Keratinocyte (primary cell): ENCODE results near the gene DENND1A. TPM values are rescaled to one million over a fixed set of nuclear protein-coding genes. Genes with fewer than 3 reads are reported as not detected.

Experiments used
- DNase-seq: peaks from one replicate; pipeline ENCODE4 v3.0.0-alpha.2; 2011; ENCODE audit warnings: low read depth, missing footprints, low spot score
- FAIRE-seq: peaks from 2 replicates; lab custom pipeline; 2011; peaks lifted over from hg19 to GRCh38; lab: Jason Lieb, UNC
- H2AFZ ChIP-seq: 2 replicates; pipeline ENCODE4 v1.6.0; 2012; ENCODE audit warnings: low read length, control low read depth, inconsistent platforms; ENCODE audit not compliant: control insufficient read depth
- H3K27ac ChIP-seq: 2 replicates; pipeline ENCODE4 v1.5.1; 2011; ENCODE audit warnings: low read length; ENCODE audit not compliant: control insufficient read depth, insufficient read depth
- H3K27me3 ChIP-seq: 3 replicates; pipeline ENCODE4 v1.6.0; 2011; ENCODE audit warnings: low read length; ENCODE audit not compliant: control insufficient read depth, insufficient read depth; ENCODE audit errors: extremely low read depth
- H3K36me3 ChIP-seq, 2 experiments: 2 replicates in 1 of 2; 3 replicates in 1 of 2; pipeline ENCODE4 v1.5.1; 2011; ENCODE audit warnings: low read length in 2 of 2, mild to moderate bottlenecking in 1 of 2; ENCODE audit not compliant: control insufficient read depth in 2 of 2, insufficient read depth in 2 of 2; ENCODE audit errors: extremely low read depth in 1 of 2
- H3K4me1 ChIP-seq: 3 replicates; pipeline ENCODE4 v1.5.1; 2011; ENCODE audit warnings: low read length; ENCODE audit not compliant: control insufficient read depth, insufficient read depth; ENCODE audit errors: extremely low read depth
- H3K4me2 ChIP-seq: 3 replicates; pipeline ENCODE4 v1.6.0; 2011; ENCODE audit warnings: low read depth, low read length; ENCODE audit not compliant: control insufficient read depth, insufficient read depth; ENCODE audit errors: extremely low read depth
- H3K4me3 ChIP-seq, 3 experiments: fragments of 200-600 bp in 1 of 3; sonication (generic) in 1 of 3; 2 replicates in 2 of 3; 3 replicates in 1 of 3; pipeline ENCODE4 v1.5.1; 2011 to 2016; ENCODE audit warnings: low read length in 3 of 3, mild to moderate bottlenecking in 3 of 3, control low read depth in 2 of 3, inconsistent platforms in 1 of 3, low read depth in 1 of 3, mixed read lengths in 1 of 3, mixed run types in 1 of 3, moderate library complexity in 1 of 3; ENCODE audit not compliant: control insufficient read depth in 2 of 3, insufficient read depth in 2 of 3; ENCODE audit errors: extremely low read depth in 1 of 3
- H3K79me2 ChIP-seq: 2 replicates; pipeline ENCODE4 v1.6.0; 2012; ENCODE audit warnings: low read length; ENCODE audit not compliant: control insufficient read depth, insufficient read depth
- H3K9ac ChIP-seq: 3 replicates; pipeline ENCODE4 v1.6.0; 2011; ENCODE audit warnings: low read length; ENCODE audit not compliant: control insufficient read depth, insufficient read depth; ENCODE audit errors: extremely low read depth
- H3K9me1 ChIP-seq: 3 replicates; pipeline ENCODE4 v1.6.0; 2011; ENCODE audit warnings: low read length; ENCODE audit not compliant: control insufficient read depth, insufficient read depth; ENCODE audit errors: extremely low read depth
- H3K9me3 ChIP-seq: 2 replicates; pipeline ENCODE4 v1.5.1; 2012; ENCODE audit warnings: low read depth, low read length; ENCODE audit not compliant: control insufficient read depth
- H4K20me1 ChIP-seq: 3 replicates; pipeline ENCODE4 v1.6.0; 2011; ENCODE audit warnings: low read length; ENCODE audit not compliant: control insufficient read depth, insufficient read depth; ENCODE audit errors: extremely low read depth
- CTCF ChIP-seq, 3 experiments: IDR thresholded peaks in 1 of 3; conservative IDR thresholded peaks in 1 of 3; optimal IDR thresholded peaks in 1 of 3; 2 replicates in 2 of 3; 3 replicates in 1 of 3; pipeline versions ENCODE3 to v1.5.1; 2011; ENCODE audit warnings: low read length in 3 of 3, mild to moderate bottlenecking in 3 of 3, moderate library complexity in 2 of 3, control low read depth in 1 of 3, inconsistent platforms in 1 of 3; ENCODE audit not compliant: insufficient read depth in 2 of 3; ENCODE audit errors: extremely low read depth in 1 of 3
- EZH2 ChIP-seq: IDR thresholded peaks from one replicate; pipeline ENCODE4 v1.6.1; 2012; ENCODE audit warnings: inconsistent platforms, mild to moderate bottlenecking, low read length, moderate library complexity
- dilution Hi-C: fragments of 300-500 bp; cut with MboI; formaldehyde crosslinking; loops from one replicate; pipeline ENCODE4 v1.7.0; 2020; ENCODE audit warnings: low sequenced_read_pairs; ENCODE audit not compliant: extremely low pct_ligation_motif_present
- polyA plus RNA-seq, 5 experiments: library from polyadenylated mRNA; depleted of rRNA in 3 of 5; stranded (reverse) in 3 of 5; stranded (forward) in 1 of 5; unstranded in 1 of 5; fragments of >200 nt; gene quantifications; 1 replicate in 1 of 5; 2 replicates in 3 of 5; 3 replicates in 1 of 5; pipeline versions ENCODE4 v1.2.1 to v1.2.3, GENCODE V29; 2011 to 2012; ENCODE audit warnings: missing spikeins in 2 of 5, low read depth in 1 of 5, low replicate concordance in 1 of 5

The DENND1A gene
- polyA plus RNA-seq, 1 donor (not counting 4 experiments of a cell fraction or from before 2014, with no cell fraction given): 13.0 TPM

- Histone ChIP-seq H3K27ac (no peak overlapping the region), H2AFZ (no peak overlapping the region), H3K9me3 (no peaks in the 10 kb centered on the region), H3K4me3 (peak overlapping the region; percentile 68 to 76 (median 74)), H3K4me1 (peaks cover 18% of the 10 kb centered on the region), H4K20me1 (peaks cover 4% of the 10 kb centered on the region), H3K9ac (peak overlapping the region; percentile 66), H3K4me2 (peak overlapping the region; percentile 76), H3K9me1 (no peaks in the 10 kb centered on the region), H3K79me2 (peaks cover 17% of the 10 kb centered on the region), H3K27me3 (no peaks in the 10 kb centered on the region), H3K36me3 (no peaks in the 10 kb centered on the region)
- TF ChIP-seq EZH2 (no peak), CTCF (optimal IDR thresholded peaks at IDR 0.05 in 1 of 3, IDR thresholded peaks at IDR 0.05 in 1 of 3, conservative IDR thresholded peaks at IDR 0.05 in 1 of 3; ENCODE audit: extremely low read depth in 1 of 3, insufficient read depth in 2 of 3, low read length in 3 of 3) (no peak)
- DNase-seq (no peak), FAIRE-seq (no peak)
- dilution Hi-C loops: no loop called here
These were observed 1.3 kb downstream of the DENND1A start for GRCh38 chr9:123928533-123929176.

DNA sequence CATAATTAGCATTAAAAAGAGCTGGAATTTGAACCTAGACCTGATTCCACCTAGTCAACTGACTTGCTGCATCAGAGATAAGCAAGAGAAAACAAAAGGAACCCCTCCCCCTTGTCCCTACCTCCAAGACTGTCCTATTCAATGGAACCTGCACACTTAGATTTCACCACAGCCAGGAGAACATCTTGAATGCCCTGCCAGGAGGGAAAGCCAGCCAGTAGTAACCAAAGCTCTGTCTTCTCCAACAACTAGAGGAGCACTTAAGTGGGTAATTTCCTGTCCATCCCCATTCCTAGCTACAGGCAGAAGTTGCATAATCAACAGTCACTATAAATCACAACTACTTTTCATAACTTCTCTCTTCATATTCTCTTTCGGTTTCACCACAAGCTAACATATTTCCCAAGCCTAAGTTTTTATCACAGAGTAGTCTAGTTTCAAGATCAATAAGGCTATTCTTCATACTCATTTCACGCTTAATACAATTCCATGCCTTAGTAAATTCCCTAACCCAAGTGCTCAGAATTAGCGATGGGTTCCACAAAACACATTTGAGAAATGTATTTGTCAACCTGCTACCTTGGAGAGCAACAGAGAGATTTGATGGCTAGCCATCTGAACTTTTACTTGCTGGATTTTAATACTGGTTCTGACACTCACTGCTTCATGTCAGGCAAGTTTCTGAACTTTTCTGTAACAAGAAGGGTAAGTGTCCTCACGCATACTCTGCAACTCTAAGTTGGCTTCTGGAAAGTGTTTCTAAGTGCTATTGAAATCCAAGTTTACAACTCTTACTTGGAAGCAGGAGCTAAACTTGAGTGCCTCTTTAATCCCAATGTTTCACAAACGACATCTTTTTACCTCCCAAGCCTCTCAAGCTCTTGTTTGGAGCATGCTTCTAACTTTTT, 2.0 kb downstream of the DENND1A start:
- Histone ChIP-seq H3K4me3 (no peak overlapping the region), H3K27me3 (no peaks in the 10 kb centered on the region), H3K36me3 (no peaks in the 10 kb centered on the region), H3K27ac (no peak overlapping the region), H3K9me1 (no peaks in the 10 kb centered on the region), H3K4me1 (peaks cover 18% of the 10 kb centered on the region), H4K20me1 (peaks cover 4% of the 10 kb centered on the region), H2AFZ (no peak overlapping the region), H3K4me2 (peak overlapping the region; percentile 30), H3K9ac (no peak overlapping the region), H3K9me3 (no peaks in the 10 kb centered on the region), H3K79me2 (peaks cover 17% of the 10 kb centered on the region)
- DNase-seq (no peak), FAIRE-seq (no peak)
- dilution Hi-C loops: no loop called here
- TF ChIP-seq CTCF (optimal IDR thresholded peaks at IDR 0.05 in 1 of 3, IDR thresholded peaks at IDR 0.05 in 1 of 3, conservative IDR thresholded peaks at IDR 0.05 in 1 of 3; ENCODE audit: extremely low read depth in 1 of 3, insufficient read depth in 2 of 3, low read length in 3 of 3) (no peak), EZH2 (no peak)
